Bone marrow (tissue), 2 donors: ENCODE results near the gene MBD6.

ENCODE experiments used
- DNase-seq, 2 donors: peaks; one replicate each; lab custom pipeline; 2025; lab: John Stamatoyannopoulos, UW

Gene MBD6

GRCh38 chr12:57528831-57529555 lies 6.4 kb downstream of the MBD6 start:
- no peak for DNase-seq

GRCh38 chr12:57529831-57530230 lies 7.2 kb downstream of the MBD6 start:
- no peak for DNase-seq

GRCh38 chr12:57530396-57531142 lies 7.9 kb downstream of the MBD6 start:
- DNase-seq: no peak

- no peak for DNase-seq
These were observed 9.2 kb downstream of the MBD6 start for GRCh38 chr12:57531836-57532235.

GRCh38 chr12:57533108-57533507 lies 10.5 kb downstream of the MBD6 start:
- DNase-seq: no peak

- DNase-seq: no peak
These were observed 11.6 kb downstream of the MBD6 start for GRCh38 chr12:57534250-57534649.

- DNase-seq: no peak
These were observed 12.4 kb downstream of the MBD6 start for GRCh38 chr12:57534991-57535543.

- no peak for DNase-seq
These were observed 13.4 kb downstream of the MBD6 start for GRCh38 chr12:57535764-57536596.

GRCh38 chr12:57536597-57536942 lies 13.9 kb downstream of the MBD6 start:
- no peak for DNase-seq

GRCh38 chr12:57539134-57539768 lies 16.6 kb downstream of the MBD6 start:
- no peak for DNase-seq

GRCh38 chr12:57541001-57541400 lies 18.4 kb downstream of the MBD6 start:
- no peak for DNase-seq

- no peak for DNase-seq
These were observed 19.1 kb downstream of the MBD6 start for GRCh38 chr12:57541717-57542116.

GRCh38 chr12:57543581-57543980 lies 21.0 kb downstream of the MBD6 start:
- peak in 1 of 2 donors; percentile 66 for DNase-seq

- DNase-seq: no peak
These were observed 23.3 kb downstream of the MBD6 start for GRCh38 chr12:57545809-57546437.

- DNase-seq: peak; percentile 77 to 99
These were observed 24.0 kb downstream of the MBD6 start, which contains the start of gene DCTN2 for GRCh38 chr12:57546438-57547287. Gene DCTN2, minus strand, starts transcription at chr12:57547192. Its CDS starts 129 bp downstream, at chr12:57547063.

GRCh38 chr12:57547288-57548012 lies 24.8 kb downstream of the MBD6 start:
- no peak for DNase-seq

GRCh38 chr12:57548013-57548315 lies 25.3 kb downstream of the MBD6 start:
- no peak for DNase-seq

- no peak for DNase-seq
These were observed 25.9 kb downstream of the MBD6 start for GRCh38 chr12:57548488-57548887.

- no peak for DNase-seq
These were observed 26.7 kb downstream of the MBD6 start for GRCh38 chr12:57549203-57549908.
